HG03066 (cell line): ENCODE measurements around the gene COL24A1.
"Not testable (repeated sequence)": the region's sequence is repeated elsewhere in the genome, so short reads cannot be mapped to it uniquely, and the experiment has no call there.

Experiments used
- ATAC-seq: cut with Tn5 transposase; IDR thresholded peaks from one replicate; pipeline ENCODE4 v1.9.1; 2021; ENCODE audit warnings: low read depth; ENCODE audit not compliant: unreplicated experiment

COL24A1 gene

DNA sequence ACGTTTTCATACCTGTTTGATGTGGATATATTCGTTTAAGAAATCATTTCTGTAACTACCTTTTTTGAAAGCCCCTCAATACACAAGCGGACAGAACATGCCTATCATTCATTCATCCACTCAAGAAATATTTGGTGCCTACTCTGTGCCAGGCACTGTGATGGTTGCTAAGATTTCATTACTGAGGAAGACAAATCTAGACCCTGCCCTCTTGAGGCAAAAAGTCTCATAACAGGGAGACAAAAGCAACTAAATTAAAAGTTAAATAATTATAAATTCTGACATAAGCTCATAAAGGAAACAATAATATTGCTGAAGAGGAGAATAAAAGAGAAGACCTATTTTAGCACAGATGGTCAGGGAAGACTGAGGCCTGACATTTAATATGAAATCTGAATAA lies 244.8 kb downstream of the COL24A1 start:
- ATAC-seq = no peak

- no peak for ATAC-seq
Observed at GRCh38 chr1:85900921-85901320, 255.7 kb downstream of the COL24A1 start.

GRCh38 chr1:85898861-85899260 lies 257.7 kb downstream of the COL24A1 start:
- ATAC-seq = no peak

GRCh38 chr1:85894651-85895050 lies 261.9 kb downstream of the COL24A1 start:
- peak; percentile 83 for ATAC-seq

- no peak for ATAC-seq
Observed at GRCh38 chr1:85892366-85892765, 264.2 kb downstream of the COL24A1 start.

- ATAC-seq = no peak
Observed at GRCh38 chr1:85889870-85890269, 266.7 kb downstream of the COL24A1 start.

DNA sequence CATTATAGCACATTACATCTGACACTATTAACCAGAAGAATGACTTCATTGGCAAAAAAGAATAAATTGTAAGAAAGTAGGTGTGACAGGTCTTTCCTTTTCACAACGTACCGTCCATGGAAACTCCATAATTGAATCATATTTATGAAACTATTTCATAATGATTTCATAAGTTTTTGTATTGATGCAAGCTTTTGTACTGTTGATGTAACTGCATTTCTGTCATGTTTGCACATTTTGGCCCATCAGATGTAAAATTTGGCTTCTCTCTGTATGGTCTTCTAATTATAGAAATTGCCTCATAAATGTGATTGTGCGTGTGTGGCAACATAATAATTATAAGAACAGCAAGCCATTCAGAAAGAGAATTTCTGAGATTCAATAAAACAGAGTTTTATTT lies 267.7 kb downstream of the COL24A1 start:
- ATAC-seq = no peak

DNA sequence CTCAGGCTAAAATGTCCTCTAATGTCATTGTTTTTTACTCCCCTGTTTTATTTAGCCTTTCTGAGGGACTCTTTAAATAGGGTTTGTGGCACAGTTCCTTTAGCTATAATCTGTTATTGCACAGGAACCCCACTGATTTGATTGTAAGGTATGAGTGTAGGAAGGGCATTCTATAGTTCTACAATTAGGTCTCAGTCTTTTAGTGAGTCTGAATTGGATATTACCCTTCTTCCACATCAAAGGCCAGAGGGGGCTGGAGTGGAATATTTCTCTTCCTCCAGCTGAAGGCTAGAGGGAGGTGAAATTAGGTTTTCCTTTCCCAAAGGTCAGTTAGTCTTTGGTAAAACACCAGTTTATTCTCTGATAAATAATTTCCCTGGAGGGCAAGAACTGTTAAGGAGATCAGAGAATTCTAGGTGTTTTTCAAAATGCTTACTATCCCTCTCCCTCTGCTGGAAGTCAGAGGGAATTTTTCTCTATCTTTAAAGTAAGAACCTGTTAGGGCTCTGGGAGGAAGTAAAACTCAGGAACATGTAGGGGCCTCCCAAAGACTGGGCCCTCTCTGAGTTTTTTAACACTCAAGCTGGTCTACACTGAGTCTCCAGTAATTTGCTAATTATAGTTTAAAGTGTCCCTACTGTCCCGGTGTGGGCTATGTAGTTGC lies 272.1 kb downstream of the COL24A1 start:
- ATAC-seq = no peak

GRCh38 chr1:85867189-85867588 lies 289.4 kb downstream of the COL24A1 start:
- ATAC-seq = no peak

- ATAC-seq = no peak
Observed at GRCh38 chr1:85865213-85865612, 291.4 kb downstream of the COL24A1 start.

DNA sequence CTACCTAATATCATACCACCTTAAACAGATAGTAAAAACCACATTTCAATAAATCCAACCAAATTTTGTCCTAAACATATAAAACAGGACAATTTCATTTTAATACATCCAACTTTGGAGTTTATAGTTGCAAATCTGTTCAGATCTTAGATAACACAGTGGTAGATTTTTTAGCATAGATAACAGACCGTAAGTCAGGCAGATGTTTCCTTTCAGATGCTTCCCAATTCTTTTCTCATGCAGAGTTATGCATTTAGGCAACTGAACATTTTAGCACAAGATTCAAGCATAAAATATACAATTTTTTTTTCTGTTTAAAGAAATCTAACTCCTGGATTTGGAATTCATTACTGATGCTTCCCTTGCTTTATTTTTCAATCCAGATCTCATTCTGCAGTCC lies 291.8 kb downstream of the COL24A1 start:
- ATAC-seq = no peak

- not testable (repeated sequence) for ATAC-seq
Observed at GRCh38 chr1:85863639-85864038, 292.9 kb downstream of the COL24A1 start.

- ATAC-seq = no peak
Observed at GRCh38 chr1:85862456-85862855, 294.1 kb downstream of the COL24A1 start.

DNA sequence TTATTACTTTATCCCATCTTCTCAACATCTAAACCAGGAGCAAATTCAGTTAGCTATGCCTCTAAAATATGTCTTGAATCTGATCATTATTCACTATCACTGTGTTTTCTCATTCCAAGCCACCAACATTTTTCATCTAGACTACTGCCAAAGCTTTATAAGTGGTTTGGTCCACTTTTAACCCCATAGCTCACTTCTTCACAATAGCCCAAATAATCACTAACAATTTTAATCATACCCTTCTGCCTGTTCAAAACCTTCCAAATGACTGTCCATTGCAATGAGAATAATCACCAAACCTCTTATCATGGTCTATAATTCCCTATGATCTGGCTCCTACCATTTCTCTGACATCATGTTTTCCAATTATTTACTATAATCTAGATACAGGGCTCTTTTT lies 298.6 kb downstream of the COL24A1 start:
- ATAC-seq = no peak

GRCh38 chr1:85850238-85850637 lies 306.3 kb downstream of the COL24A1 start:
- ATAC-seq = no peak

GRCh38 chr1:85849660-85850059 lies 306.9 kb downstream of the COL24A1 start:
- ATAC-seq = no peak

DNA sequence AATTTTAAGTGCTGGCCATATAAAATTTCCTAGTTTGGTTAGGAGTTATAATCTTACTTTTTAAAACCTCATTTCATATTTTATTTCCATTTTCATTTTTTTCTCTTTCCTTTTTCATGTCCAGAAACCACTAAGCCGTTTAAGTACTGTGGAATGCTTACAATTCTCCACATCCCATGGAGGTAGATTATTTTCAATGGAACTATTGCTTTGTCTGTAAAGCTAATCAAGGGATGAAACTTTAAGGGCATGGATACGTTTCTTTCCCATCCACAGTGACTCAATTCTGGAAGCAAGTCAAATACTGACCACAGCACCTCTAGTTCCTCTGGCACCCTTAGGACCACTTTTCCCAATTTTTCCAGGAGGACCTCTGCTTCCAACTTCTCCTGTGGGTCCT lies 309.2 kb downstream of the COL24A1 start:
- ATAC-seq = no peak

GRCh38 chr1:85846706-85847105 lies 309.9 kb downstream of the COL24A1 start:
- no peak for ATAC-seq

DNA sequence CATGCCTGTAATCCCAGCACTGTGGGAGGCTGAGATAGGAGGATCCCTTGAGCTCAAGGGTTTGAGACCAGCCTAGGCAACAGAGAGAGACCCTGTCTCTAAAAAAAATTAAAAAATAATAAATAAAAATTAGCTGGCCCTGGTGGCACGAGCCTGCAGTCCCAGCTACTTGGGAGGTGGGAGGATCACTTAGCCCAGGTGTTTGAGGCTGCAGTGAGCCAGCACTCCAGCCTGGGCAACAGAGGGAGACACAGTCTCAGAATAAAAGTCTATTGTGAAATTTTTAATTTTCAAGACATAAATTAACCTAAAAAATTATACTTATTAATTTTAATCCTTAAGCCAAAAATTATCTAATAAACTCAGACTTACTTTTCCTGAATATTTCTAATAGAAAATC lies 317.1 kb downstream of the COL24A1 start:
- ATAC-seq = no peak

DNA sequence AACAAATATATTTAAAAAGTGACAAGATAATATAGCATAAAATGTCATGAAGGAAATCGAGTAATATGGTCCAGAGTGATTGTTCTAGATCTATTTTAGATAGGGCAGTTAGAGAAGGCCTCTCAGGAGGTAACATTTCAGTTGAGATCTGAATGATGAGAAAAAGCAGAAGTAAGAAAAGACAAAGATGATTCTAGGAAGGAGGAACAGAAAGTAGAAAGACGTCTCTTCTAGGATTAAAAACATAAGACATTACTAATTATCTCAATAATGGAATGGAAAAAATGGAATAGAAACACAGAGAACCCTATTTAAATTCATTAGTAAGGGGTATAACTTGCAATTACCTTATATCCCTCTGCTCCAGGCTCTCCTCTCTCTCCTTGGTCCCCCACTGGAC lies 318.3 kb downstream of the COL24A1 start:
- peak; percentile 92 for ATAC-seq

DNA sequence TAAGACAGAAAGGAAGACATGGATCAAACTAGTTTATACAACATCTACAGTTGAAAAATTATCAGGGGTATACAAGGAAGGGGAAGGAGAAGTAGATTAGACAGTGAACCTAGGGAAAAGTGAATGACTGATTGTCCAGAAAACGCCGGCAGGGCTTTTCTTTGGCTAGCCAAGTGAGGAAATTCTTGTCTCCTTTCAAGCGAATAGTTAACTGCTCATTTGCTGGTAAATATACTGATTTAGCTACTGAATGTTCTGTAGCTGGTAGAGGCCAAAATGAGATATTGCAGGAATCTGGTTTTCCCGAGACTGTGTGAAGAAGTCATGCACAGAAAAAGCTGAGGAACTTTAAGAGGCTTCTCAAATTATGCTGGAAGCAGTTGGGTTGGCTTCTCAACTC lies 319.8 kb downstream of the COL24A1 start:
- ATAC-seq = no peak

- not testable (repeated sequence) for ATAC-seq
Observed at GRCh38 chr1:85833165-85833564, 323.4 kb downstream of the COL24A1 start.

- ATAC-seq = no peak
Observed at GRCh38 chr1:85830837-85831236, 325.7 kb downstream of the COL24A1 start.
